Testis (tissue), 2 donors: ENCODE data around the gene GABRB3.

Experiments
- POLR2A ChIP-seq: fragments of 450-650 bp; IDR thresholded peaks from one replicate; pipeline ENCODE4 v1.6.1; 2017; ENCODE audit warnings: antibody characterized with exemption, mild to moderate bottlenecking, moderate library complexity
- TF ChIP-seq, protein P1 (sequence below), 3 experiments: fragments of 450-650 bp in 2 of 3; fragments of 200-600 bp in 1 of 3; sonication (generic) in 1 of 3; IDR thresholded peaks; one replicate each; pipeline ENCODE4 v1.5.1; 2016 to 2019; ENCODE audit warnings: antibody characterized with exemption in 3 of 3, mild to moderate bottlenecking in 2 of 3, moderate library complexity in 1 of 3

DNA sequence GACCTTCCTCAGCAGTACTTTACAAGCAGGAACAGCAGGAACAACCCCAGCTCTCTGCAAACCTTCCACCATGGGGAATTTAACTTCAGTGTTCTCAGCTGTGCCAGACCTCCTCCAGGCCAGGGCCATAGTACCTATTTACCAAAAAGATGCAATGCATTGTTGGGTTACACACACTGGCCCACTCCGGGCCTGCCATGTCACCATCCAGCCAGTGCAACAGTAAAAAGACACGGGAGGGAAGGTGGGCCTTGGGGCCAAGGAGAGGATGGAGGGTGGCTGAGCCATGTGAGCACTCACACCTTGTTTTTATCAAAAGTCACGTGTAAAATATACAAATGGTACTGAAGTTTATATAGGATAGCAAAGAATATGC is 157.0 kb downstream of the GABRB3 start:
- TF ChIP-seq POLR2A = no peak
- TF ChIP-seq, protein P1, sequence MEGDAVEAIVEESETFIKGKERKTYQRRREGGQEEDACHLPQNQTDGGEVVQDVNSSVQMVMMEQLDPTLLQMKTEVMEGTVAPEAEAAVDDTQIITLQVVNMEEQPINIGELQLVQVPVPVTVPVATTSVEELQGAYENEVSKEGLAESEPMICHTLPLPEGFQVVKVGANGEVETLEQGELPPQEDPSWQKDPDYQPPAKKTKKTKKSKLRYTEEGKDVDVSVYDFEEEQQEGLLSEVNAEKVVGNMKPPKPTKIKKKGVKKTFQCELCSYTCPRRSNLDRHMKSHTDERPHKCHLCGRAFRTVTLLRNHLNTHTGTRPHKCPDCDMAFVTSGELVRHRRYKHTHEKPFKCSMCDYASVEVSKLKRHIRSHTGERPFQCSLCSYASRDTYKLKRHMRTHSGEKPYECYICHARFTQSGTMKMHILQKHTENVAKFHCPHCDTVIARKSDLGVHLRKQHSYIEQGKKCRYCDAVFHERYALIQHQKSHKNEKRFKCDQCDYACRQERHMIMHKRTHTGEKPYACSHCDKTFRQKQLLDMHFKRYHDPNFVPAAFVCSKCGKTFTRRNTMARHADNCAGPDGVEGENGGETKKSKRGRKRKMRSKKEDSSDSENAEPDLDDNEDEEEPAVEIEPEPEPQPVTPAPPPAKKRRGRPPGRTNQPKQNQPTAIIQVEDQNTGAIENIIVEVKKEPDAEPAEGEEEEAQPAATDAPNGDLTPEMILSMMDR (IDR thresholded peaks at IDR 0.05) = no peak
